ENCODE data around the gene PKNOX2.

DNA sequence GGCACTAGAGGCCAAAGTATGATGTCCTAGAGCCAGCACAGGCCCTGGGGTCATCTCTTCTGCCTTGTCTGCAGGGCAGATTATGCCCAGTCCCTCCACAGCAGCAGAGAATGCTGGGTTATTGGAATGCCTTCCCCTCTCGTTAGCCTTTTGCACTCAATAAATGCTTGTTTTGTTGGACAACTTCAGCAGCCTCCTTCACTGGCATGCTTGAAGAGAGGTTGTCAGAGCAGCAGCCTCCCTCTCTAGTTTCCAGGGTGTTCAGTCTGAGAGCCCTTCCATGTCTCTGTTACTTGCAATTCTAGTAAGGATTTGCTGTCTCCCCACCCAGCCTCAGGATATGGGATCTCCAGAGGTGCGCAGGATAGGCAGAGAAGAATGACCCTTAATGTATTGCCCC is 82.9 kb downstream of the PKNOX2 start:
- TF ChIP-seq, protein P1, sequence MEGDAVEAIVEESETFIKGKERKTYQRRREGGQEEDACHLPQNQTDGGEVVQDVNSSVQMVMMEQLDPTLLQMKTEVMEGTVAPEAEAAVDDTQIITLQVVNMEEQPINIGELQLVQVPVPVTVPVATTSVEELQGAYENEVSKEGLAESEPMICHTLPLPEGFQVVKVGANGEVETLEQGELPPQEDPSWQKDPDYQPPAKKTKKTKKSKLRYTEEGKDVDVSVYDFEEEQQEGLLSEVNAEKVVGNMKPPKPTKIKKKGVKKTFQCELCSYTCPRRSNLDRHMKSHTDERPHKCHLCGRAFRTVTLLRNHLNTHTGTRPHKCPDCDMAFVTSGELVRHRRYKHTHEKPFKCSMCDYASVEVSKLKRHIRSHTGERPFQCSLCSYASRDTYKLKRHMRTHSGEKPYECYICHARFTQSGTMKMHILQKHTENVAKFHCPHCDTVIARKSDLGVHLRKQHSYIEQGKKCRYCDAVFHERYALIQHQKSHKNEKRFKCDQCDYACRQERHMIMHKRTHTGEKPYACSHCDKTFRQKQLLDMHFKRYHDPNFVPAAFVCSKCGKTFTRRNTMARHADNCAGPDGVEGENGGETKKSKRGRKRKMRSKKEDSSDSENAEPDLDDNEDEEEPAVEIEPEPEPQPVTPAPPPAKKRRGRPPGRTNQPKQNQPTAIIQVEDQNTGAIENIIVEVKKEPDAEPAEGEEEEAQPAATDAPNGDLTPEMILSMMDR (IDR thresholded peaks at IDR 0.05), result no peak
- TF ChIP-seq POLR2A (IDR thresholded peaks at IDR 0.05), result no peak

Measured in transverse colon (tissue), 3 donors.